HG03442 (cell line): ENCODE measurements around the gene ST3GAL4.

ENCODE experiments used
- ATAC-seq: cut with Tn5 transposase; IDR thresholded peaks from one replicate; pipeline ENCODE4 v1.9.1; 2021; ENCODE audit warnings: mild to moderate bottlenecking, moderate library complexity; ENCODE audit not compliant: unreplicated experiment

ST3GAL4 gene

DNA sequence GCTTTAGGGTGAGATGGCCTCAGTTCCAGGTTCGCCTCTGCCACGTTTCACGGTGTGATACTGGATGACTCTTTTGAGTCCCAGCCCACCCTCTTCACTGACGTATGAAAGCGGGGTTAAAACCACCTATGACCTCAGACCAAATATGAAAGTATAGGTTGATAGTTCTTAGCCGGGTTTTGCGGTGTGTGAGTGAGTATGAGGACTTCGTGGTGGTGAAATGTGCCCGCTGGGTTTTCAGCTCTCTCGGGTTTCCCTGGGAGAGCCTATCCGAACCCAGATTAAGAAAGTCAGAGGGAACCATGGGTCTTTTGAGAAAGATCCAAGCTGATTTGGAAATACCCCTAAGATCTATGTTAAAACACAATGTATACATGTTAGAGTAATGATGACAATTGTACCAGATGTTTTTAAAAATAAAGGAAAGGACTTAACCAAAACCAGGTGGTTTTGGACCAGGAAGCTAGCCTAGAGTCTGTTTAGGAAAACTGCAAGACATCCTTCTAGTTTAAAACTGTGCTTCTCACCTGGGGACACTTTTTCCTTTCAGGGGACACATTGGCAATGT, 25.8 kb upstream of the ST3GAL4 start:
- no peak for ATAC-seq

- no peak for ATAC-seq
Observed at GRCh38 chr11:126331286-126331685, 24.2 kb upstream of the ST3GAL4 start.

DNA sequence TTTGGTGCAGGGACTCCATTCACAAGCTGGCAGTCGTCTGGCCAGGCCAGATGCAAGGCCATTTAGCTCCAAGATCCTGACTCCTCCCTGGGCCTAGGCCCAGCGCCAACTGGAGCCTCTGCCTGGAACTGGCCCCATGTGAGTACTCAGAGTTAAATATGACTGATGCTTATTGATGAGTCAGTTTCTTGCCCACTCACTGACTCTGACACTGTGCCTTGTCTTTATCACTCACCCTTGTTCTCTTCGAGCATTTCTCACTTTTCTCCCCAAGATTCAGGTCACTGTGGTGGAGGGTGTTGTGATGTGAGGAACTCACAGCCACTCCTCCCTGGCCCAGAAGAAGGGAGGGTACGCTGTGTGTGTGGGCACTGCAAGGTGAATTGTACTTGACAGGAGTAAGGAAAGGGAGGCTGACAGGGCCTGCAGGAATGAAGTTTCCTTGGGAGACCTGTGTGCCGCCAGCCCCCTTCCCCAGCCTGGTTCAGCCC, 23.2 kb upstream of the ST3GAL4 start:
- ATAC-seq, result no peak

GRCh38 chr11:126333142-126333541, 22.3 kb upstream of the ST3GAL4 start:
- ATAC-seq, result no peak

DNA sequence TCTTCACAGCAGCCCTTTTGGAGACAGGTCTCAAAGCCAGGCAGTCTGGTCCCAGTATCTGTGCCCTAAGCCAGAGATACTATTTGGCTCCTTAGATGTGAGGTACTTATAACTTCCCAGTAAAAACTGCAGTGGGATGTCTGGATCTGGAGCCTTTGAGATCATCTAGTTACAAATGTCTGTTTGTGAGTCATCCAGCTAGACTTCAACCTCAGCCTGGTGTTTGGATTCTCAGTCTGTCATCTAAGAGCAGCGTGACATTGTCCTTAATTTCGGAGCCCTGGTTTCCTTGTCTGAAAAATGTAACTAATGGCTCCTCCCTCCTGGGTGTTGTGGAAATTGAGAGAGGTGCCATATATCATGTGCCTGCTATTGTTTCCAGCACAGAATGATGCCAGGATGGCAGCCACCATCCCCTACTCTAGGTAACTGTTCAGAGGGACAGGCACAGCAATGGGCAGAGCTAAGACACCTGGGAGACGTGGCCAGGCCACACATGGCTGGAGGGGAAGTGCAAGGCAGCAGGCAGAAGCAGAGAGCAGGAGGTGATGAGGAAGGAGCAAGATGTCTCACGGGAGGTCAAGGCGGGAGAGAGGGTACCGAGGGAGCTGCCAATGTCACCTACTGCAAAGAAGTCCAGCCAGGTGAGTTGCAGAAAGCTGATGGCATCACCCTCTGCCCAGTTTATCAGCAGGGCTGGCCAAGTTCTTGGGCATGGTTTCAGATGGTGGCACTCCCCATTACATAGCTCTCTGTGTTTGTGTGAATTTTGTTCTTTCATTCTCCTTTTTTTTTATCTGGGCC, 20.6 kb upstream of the ST3GAL4 start:
- ATAC-seq, result no peak

GRCh38 chr11:126335463-126335760, 20.1 kb upstream of the ST3GAL4 start:
- ATAC-seq, result no peak

GRCh38 chr11:126336138-126336541, 19.3 kb upstream of the ST3GAL4 start:
- ATAC-seq, result no peak

DNA sequence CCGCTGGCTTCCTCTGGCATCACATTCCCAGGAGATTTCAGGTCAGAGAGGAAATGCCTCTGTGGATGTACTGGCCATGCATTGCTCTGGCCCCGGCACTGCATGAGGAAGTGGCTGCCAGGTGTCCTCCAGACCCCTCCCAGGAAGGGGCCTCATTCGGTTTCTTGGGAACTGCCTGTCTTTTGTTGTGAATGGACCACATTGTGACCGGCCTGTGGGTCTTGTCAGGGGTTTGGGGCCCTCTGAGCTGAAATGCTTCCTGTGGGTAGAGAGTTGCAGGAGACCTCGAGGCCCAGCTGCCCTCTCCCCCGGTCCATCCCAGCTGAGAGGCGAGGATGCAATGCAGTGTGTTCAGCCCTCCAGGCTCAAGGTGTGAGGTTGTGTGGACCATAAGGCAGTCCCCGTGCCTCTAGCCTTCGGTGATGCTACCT, 18.8 kb upstream of the ST3GAL4 start:
- no peak for ATAC-seq

- ATAC-seq, result no peak
Observed at GRCh38 chr11:126337126-126337473, 18.4 kb upstream of the ST3GAL4 start.

GRCh38 chr11:126337474-126338241, 17.8 kb upstream of the ST3GAL4 start:
- no peak for ATAC-seq

GRCh38 chr11:126338346-126339055, 17.0 kb upstream of the ST3GAL4 start:
- ATAC-seq, result no peak

GRCh38 chr11:126339073-126339862, 16.2 kb upstream of the ST3GAL4 start:
- ATAC-seq, result no peak

DNA sequence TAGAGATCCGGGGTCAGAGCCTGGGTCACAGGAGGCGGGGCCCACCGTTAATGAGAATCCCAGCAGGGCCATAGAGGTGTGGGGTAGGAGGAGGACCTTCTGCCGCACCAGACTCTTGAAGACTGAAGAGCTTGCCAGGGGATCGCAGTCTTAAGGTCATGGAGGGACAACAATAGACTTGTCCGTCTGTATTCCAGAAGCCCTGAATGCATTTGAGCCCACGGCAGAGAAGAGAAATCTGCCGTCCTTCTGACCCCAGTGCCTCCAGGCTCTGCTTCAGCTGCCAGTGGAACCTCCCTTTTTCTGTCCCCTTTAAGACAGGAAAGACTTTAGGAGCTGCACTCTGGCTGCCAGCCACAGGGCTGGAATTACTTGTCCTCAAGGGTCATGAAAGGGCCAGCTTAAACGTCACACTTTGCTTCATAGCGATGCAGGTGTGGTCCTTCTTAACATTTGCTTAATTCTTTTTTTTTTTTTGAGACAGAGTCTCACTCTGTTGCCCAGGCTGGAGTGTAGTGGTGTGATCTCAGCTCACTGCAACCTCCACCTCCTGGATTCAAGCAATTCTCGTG, 15.5 kb upstream of the ST3GAL4 start:
- no peak for ATAC-seq

DNA sequence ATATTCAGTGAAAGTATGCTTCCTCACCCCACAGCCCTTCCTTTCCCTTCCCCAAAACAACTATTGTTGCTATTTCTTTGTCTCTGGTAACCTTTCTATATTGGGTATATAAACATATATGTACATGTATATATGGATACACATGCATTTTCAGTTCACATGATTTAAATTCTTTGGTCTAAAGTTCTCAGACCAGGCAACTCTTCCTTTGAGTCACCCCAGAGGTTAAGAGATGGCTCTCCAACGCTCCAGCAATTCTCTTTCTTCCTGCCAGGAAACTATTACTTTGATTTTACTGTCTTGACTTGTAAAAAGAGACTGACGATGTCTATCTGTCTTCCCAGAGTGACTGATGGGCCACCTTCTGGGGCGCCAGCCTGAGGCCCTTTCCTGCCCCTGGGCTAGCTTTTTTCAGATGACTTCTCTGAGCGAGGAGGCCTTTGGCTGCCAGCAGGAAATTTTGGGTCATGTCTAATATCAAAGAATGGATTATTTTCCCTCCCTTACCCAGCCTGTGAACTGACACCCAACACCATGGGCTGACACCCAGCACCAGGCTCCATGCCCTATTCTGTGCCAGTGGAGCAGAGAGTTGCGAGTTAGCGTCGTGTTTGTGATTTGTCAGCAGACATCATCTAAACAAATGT, 14.4 kb upstream of the ST3GAL4 start:
- no peak for ATAC-seq

GRCh38 chr11:126341760-126342161, 13.7 kb upstream of the ST3GAL4 start:
- no peak for ATAC-seq

DNA sequence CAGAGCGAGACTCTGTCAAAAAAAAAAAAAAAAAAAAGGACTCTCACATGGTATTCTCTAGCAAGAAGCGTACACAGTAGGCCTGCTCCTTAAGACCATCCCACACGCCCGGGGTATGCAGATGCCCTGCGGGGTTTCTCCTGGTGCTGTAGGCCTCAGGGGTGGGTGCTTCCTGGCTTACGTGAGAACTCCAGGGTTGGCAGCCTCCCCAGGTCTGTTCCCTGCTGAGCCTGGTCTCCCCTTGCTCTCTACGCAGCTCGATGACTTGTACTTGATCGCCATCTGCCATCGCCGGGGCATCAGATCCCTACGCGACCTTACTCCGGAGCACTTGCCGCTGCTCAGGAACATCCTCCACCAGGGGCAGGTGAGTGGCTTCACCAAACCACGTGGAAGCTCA, 12.4 kb upstream of the ST3GAL4 start:
- ATAC-seq, result no peak

DNA sequence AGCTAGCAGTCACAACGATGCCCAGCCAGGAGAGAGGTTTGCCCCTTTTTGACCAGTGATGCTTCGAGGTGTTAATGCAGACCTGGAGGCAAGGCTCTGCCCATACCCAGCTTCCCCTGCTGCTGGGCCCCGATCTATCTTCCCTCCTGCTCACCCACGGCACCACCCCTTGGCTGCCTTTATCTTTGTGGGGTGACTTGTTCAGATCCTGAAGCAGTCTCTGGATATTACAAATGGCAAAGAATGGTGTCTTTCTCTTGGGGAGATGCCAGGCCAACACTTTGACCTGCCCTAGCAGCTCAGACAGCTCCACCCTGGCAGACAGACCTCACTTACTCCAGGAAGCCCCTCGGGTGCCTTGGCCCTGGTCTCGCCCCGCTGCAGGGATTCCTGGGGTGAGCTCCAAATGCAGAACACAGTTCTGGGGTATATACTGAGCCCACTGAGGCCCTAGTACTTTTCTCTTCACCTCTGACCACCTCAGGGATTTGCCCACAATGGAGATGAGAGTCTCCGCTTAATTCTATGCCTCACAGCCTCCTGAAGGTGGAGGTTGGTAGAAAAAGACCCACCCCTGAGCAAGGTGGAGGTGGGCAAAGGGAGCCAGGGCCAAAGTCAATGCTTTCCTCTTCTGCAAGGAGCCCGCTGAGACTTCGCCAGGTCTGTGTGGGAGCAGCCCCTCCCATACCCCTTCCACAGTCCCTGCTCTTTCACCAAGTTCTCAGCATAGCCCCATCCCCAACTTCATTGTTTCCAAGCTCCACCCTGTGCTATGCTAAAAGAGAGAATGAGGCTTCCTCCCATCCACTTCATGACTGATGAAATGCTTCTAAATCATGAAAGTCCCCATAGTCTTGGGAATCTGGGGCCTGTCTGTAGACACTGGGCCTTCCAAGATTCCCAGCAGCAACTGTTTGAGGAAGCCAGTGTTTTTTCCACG, 11.1 kb upstream of the ST3GAL4 start:
- no peak for ATAC-seq

DNA sequence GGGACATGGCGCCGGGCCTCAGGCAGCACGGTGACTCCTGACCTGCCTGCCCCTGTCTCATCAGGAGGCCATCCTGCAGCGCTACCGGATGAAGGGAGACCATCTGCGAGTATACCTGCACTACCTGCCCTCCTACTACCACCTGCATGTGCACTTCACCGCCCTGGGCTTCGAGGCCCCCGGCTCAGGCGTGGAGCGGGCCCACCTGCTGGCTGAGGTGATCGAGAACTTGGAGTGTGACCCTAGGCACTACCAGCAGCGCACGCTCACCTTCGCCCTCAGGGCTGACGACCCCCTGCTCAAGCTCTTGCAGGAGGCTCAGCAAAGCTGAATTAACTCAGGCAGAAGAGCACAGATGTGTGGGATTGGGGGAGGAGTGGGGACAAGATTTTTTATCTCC, 10.2 kb upstream of the ST3GAL4 start:
- ATAC-seq, result no peak
